ENCODE results near the gene MIS18BP1.

MIS18BP1 gene

GRCh38 chr14:45267071-45267470, 14.1 kb upstream of the MIS18BP1 start:
- no peak for TF ChIP-seq POLR2A (IDR thresholded peaks at IDR 0.05; ENCODE audit: low read depth, low read length)
- TF ChIP-seq SPI1 (IDR thresholded peaks at IDR 0.05; ENCODE audit: low read depth, low read length) = no peak
- TF ChIP-seq TAF1 (IDR thresholded peaks at IDR 0.05; ENCODE audit: low read depth, low read length) = no peak
- TF ChIP-seq PAX5 (IDR thresholded peaks at IDR 0.05; ENCODE audit: insufficient read depth, low read length, severe bottlenecking) = no peak
- no peak for TF ChIP-seq POU2F2 (IDR thresholded peaks at IDR 0.05; ENCODE audit: low read depth, low read length)
- DNase-seq (ENCODE audit: insufficient read length, low spot score) = no peak
- FAIRE-seq = no peak

GRCh38 chr14:45262637-45263036, 9.6 kb upstream of the MIS18BP1 start:
- DNase-seq (ENCODE audit: insufficient read length, low spot score) (no peak), FAIRE-seq (no peak)
- TF ChIP-seq TAF1 (IDR thresholded peaks at IDR 0.05; ENCODE audit: low read depth, low read length) (no peak), SPI1 (IDR thresholded peaks at IDR 0.05; ENCODE audit: low read depth, low read length) (no peak), POU2F2 (IDR thresholded peaks at IDR 0.05; ENCODE audit: low read depth, low read length) (no peak), POLR2AphosphoS5 (IDR thresholded peaks at IDR 0.05; ENCODE audit: low read depth, low read length) (no peak), POLR2A (IDR thresholded peaks at IDR 0.05; ENCODE audit: low read depth, low read length) (no peak), PAX5 (IDR thresholded peaks at IDR 0.05; ENCODE audit: insufficient read depth, low read length, severe bottlenecking) (no peak)

GRCh38 chr14:45261209-45261608, 8.2 kb upstream of the MIS18BP1 start:
- TF ChIP-seq TAF1 (IDR thresholded peaks at IDR 0.05; ENCODE audit: low read depth, low read length) = no peak
- TF ChIP-seq POU2F2 (IDR thresholded peaks at IDR 0.05; ENCODE audit: low read depth, low read length) = no peak
- no peak for TF ChIP-seq POLR2AphosphoS5 (IDR thresholded peaks at IDR 0.05; ENCODE audit: low read depth, low read length)
- TF ChIP-seq PAX5 (IDR thresholded peaks at IDR 0.05; ENCODE audit: insufficient read depth, low read length, severe bottlenecking) = no peak
- TF ChIP-seq POLR2A (IDR thresholded peaks at IDR 0.05; ENCODE audit: low read depth, low read length) = no peak
- no peak for TF ChIP-seq SPI1 (IDR thresholded peaks at IDR 0.05; ENCODE audit: low read depth, low read length)
- FAIRE-seq = no peak

GRCh38 chr14:45258805-45259204, 5.8 kb upstream of the MIS18BP1 start:
- TF ChIP-seq SPI1 (IDR thresholded peaks at IDR 0.05; ENCODE audit: low read depth, low read length) = no peak
- no peak for TF ChIP-seq POLR2AphosphoS5 (IDR thresholded peaks at IDR 0.05; ENCODE audit: low read depth, low read length)
- DNase-seq (ENCODE audit: insufficient read length, low spot score) (no peak), FAIRE-seq (no peak)

More at GRCh38 chr14:45261209-45261608, 8.2 kb upstream of the MIS18BP1 start:
- no peak for DNase-seq (ENCODE audit: insufficient read length, low spot score)

- TF ChIP-seq TAF1 (IDR thresholded peaks at IDR 0.05; ENCODE audit: low read depth, low read length) (no peak), POLR2AphosphoS5 (IDR thresholded peaks at IDR 0.05; ENCODE audit: low read depth, low read length) (no peak), POU2F2 (IDR thresholded peaks at IDR 0.05; ENCODE audit: low read depth, low read length) (no peak), PAX5 (IDR thresholded peaks at IDR 0.05; ENCODE audit: insufficient read depth, low read length, severe bottlenecking) (no peak), POLR2A (IDR thresholded peaks at IDR 0.05; ENCODE audit: low read depth, low read length) (no peak), SPI1 (IDR thresholded peaks at IDR 0.05; ENCODE audit: low read depth, low read length) (no peak)
- DNase-seq (ENCODE audit: insufficient read length, low spot score) (no peak), FAIRE-seq (no peak)
Measured at GRCh38 chr14:45258073-45258472, 5.1 kb upstream of the MIS18BP1 start.

- TF ChIP-seq PAX5 (IDR thresholded peaks at IDR 0.05; ENCODE audit: insufficient read depth, low read length, severe bottlenecking) (no peak), POLR2AphosphoS5 (IDR thresholded peaks at IDR 0.05; ENCODE audit: low read depth, low read length) (no peak), POLR2A (IDR thresholded peaks at IDR 0.05; ENCODE audit: low read depth, low read length) (no peak), POU2F2 (IDR thresholded peaks at IDR 0.05; ENCODE audit: low read depth, low read length) (no peak), SPI1 (IDR thresholded peaks at IDR 0.05; ENCODE audit: low read depth, low read length) (no peak)
- FAIRE-seq = no peak
- no peak for DNase-seq (ENCODE audit: insufficient read length, low spot score)
Measured at GRCh38 chr14:45254771-45255170, 1.8 kb upstream of the MIS18BP1 start.

GRCh38 chr14:45253754-45254310, 830 bp upstream of the MIS18BP1 start:
- FAIRE-seq (peak; percentile 28), DNase-seq (ENCODE audit: insufficient read length, low spot score) (no peak)
- TF ChIP-seq POLR2A (IDR thresholded peaks at IDR 0.05; ENCODE audit: low read depth, low read length) (no peak), TAF1 (IDR thresholded peaks at IDR 0.05; ENCODE audit: low read depth, low read length) (no peak), POU2F2 (IDR thresholded peaks at IDR 0.05; ENCODE audit: low read depth, low read length) (no peak), PAX5 (IDR thresholded peaks at IDR 0.05; ENCODE audit: insufficient read depth, low read length, severe bottlenecking) (no peak), SPI1 (IDR thresholded peaks at IDR 0.05; ENCODE audit: low read depth, low read length) (no peak), POLR2AphosphoS5 (IDR thresholded peaks at IDR 0.05; ENCODE audit: low read depth, low read length) (no peak)

GRCh38 chr14:45252366-45253069, 484 bp downstream of the MIS18BP1 start:
- no peak for TF ChIP-seq POU2F2 (IDR thresholded peaks at IDR 0.05; ENCODE audit: low read depth, low read length)
- TF ChIP-seq PAX5 (IDR thresholded peaks at IDR 0.05; ENCODE audit: insufficient read depth, low read length, severe bottlenecking) = no peak
- no peak for TF ChIP-seq TAF1 (IDR thresholded peaks at IDR 0.05; ENCODE audit: low read depth, low read length)
- no peak for TF ChIP-seq POLR2A (IDR thresholded peaks at IDR 0.05; ENCODE audit: low read depth, low read length)
- TF ChIP-seq SPI1 (IDR thresholded peaks at IDR 0.05; ENCODE audit: low read depth, low read length) = no peak
- no peak for TF ChIP-seq POLR2AphosphoS5 (IDR thresholded peaks at IDR 0.05; ENCODE audit: low read depth, low read length)
- no peak for FAIRE-seq
- DNase-seq (ENCODE audit: insufficient read length, low spot score) = no peak

GRCh38 chr14:45251912-45252311, 1.1 kb downstream of the MIS18BP1 start:
- DNase-seq (ENCODE audit: insufficient read length, low spot score) = peak; percentile 26
- TF ChIP-seq PAX5 (IDR thresholded peaks at IDR 0.05; ENCODE audit: insufficient read depth, low read length, severe bottlenecking) (no peak), SPI1 (IDR thresholded peaks at IDR 0.05; ENCODE audit: low read depth, low read length) (peak; percentile 97), POU2F2 (IDR thresholded peaks at IDR 0.05; ENCODE audit: low read depth, low read length) (no peak), POLR2AphosphoS5 (IDR thresholded peaks at IDR 0.05; ENCODE audit: low read depth, low read length) (no peak)
- FAIRE-seq = peak; percentile 65

All from GM12891 (cell line).